HEK293T (cell line): ENCODE results near the gene STX19.

Experiments
- CTCF ChIA-PET: fragments of 350-600 bp; formaldehyde crosslinking; extraction: SDS; loops from one replicate; lab custom pipeline; 2021; ENCODE audit warnings: antibody characterized with exemption, inconsistent platforms; lab: Yijun Ruan, JAX
- POLR2A ChIA-PET: fragments of 350-600 bp; formaldehyde crosslinking; extraction: SDS; loops from one replicate; lab custom pipeline; 2020; ENCODE audit warnings: antibody characterized with exemption, inconsistent platforms; lab: Yijun Ruan, JAX
- DNase-seq: peaks from one replicate; pipeline ENCODE4 v3.0.0; 2012; ENCODE audit warnings: mixed read lengths; ENCODE audit errors: extremely low spot score
- ARNT ChIP-seq: fragments of 450-650 bp; IDR thresholded peaks from 2 replicates; pipeline ENCODE4 v1.6.1; 2017; ENCODE audit warnings: mild to moderate bottlenecking
- BHLHE40 ChIP-seq: fragments of 450-650 bp; IDR thresholded peaks from 2 replicates; pipeline ENCODE4 v1.6.1; 2016; ENCODE audit warnings: mild to moderate bottlenecking, moderate library complexity, borderline replicate concordance
- CTBP1 ChIP-seq: fragments of 450-650 bp; IDR thresholded peaks from 2 replicates; pipeline ENCODE4 v1.6.1; 2016; ENCODE audit warnings: borderline replicate concordance
- ELF4 ChIP-seq: fragments of 450-650 bp; IDR thresholded peaks from 2 replicates; pipeline ENCODE4 v1.6.1; 2017; ENCODE audit warnings: antibody characterized with exemption
- FOXA1 ChIP-seq: fragments of 450-650 bp; IDR thresholded peaks from 2 replicates; pipeline ENCODE4 v1.6.1; 2016; ENCODE audit warnings: mild to moderate bottlenecking
- FOXK2 ChIP-seq: fragments of 450-650 bp; IDR thresholded peaks from 2 replicates; pipeline ENCODE4 v1.6.1; 2016; ENCODE audit warnings: mild to moderate bottlenecking
- FOXM1 ChIP-seq: fragments of 450-650 bp; IDR thresholded peaks from 2 replicates; pipeline ENCODE4 v1.6.1; 2017; ENCODE audit warnings: mild to moderate bottlenecking, borderline replicate concordance
- HDGF ChIP-seq: fragments of 450-650 bp; IDR thresholded peaks from 2 replicates; pipeline ENCODE4 v1.6.1; 2017; ENCODE audit warnings: antibody characterized with exemption, borderline replicate concordance
- L3MBTL2 ChIP-seq: fragments of 450-650 bp; conservative IDR thresholded peaks from 2 replicates; pipeline ENCODE4 v1.6.1; 2016; ENCODE audit warnings: mild to moderate bottlenecking
- LEF1 ChIP-seq: fragments of 450-650 bp; IDR thresholded peaks from 2 replicates; pipeline ENCODE4 v1.6.1; 2017; ENCODE audit warnings: mild to moderate bottlenecking, borderline replicate concordance
- NFRKB ChIP-seq: fragments of 450-650 bp; IDR thresholded peaks from 2 replicates; pipeline ENCODE4 v1.6.1; 2016; ENCODE audit warnings: mild to moderate bottlenecking, moderate library complexity
- PKNOX1 ChIP-seq: fragments of 450-650 bp; IDR thresholded peaks from 2 replicates; pipeline ENCODE4 v1.6.1; 2016
- SP1 ChIP-seq: fragments of 450-650 bp; IDR thresholded peaks from 2 replicates; pipeline ENCODE4 v1.6.1; 2017
- SUZ12 ChIP-seq: fragments of 450-650 bp; IDR thresholded peaks from 2 replicates; pipeline ENCODE4 v1.6.1; 2016; ENCODE audit warnings: mild to moderate bottlenecking
- TARDBP ChIP-seq: fragments of 450-650 bp; IDR thresholded peaks from 2 replicates; pipeline ENCODE4 v1.6.1; 2016
- ZNF384 ChIP-seq: fragments of 450-650 bp; IDR thresholded peaks from 2 replicates; pipeline ENCODE4 v1.6.1; 2016

Gene STX19

GRCh38 chr3:94028093-94028837, at the start of gene STX19:
Gene STX19 (minus strand): TSS chr3:94028597. CDS start chr3:94015269, 13,328 bp downstream.
- ChIA-PET POLR2A (interaction anchor here (2.5 kb wide), 1 partner anchor 35 kb away, joined by 14 read pairs; the partner anchor contains the start of genes DHFR2 and NSUN3), CTCF (no interaction called here)
- TF ChIP-seq BHLHE40 (no peak), FOXK2 (no peak), SUZ12 (no peak), ZNF384 (no peak), TARDBP (no peak), ARNT (no peak), PKNOX1 (no peak), CTBP1 (no peak), L3MBTL2 (no peak), LEF1 (no peak)
- DNase-seq, result no peak

DNA sequence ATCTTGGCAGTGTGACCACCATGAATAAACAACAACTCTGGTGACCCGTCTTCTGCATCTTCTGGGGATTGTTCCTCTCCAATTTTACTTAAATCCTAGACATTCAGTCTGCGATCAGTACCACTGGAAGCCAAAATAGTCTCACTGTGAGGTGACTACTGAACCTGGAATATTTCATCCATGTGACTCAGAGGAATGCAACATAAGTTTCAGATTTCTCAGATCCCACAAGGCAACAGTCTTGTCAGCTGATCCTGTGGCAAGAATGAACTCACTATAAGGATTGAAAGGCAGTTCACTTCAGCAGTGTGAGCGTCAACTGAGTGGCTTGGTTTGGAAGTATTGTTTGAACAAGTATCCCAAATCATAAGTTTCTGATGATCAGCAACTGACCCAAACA, 47.7 kb upstream of the STX19 start:
- DNase-seq, result no peak
- ChIA-PET POLR2A (no interaction called here), CTCF (no interaction called here)
- TF ChIP-seq BHLHE40 (no peak), PKNOX1 (no peak), FOXM1 (no peak), LEF1 (no peak), SUZ12 (no peak)

GRCh38 chr3:94071713-94072284, 43.4 kb upstream of the STX19 start:
- ChIA-PET CTCF (no interaction called here), POLR2A (interaction anchor here (2.1 kb wide), 1 partner anchor 9 kb away, joined by 10 read pairs; the partner anchor contains the start of genes DHFR2 and NSUN3)
- no peak for DNase-seq
- TF ChIP-seq NFRKB (no peak), FOXK2 (no peak), ELF4 (no peak), SP1 (no peak), ARNT (no peak), FOXM1 (no peak), ZNF384 (no peak), LEF1 (no peak), BHLHE40 (no peak), TARDBP (no peak), FOXA1 (no peak)

DNA sequence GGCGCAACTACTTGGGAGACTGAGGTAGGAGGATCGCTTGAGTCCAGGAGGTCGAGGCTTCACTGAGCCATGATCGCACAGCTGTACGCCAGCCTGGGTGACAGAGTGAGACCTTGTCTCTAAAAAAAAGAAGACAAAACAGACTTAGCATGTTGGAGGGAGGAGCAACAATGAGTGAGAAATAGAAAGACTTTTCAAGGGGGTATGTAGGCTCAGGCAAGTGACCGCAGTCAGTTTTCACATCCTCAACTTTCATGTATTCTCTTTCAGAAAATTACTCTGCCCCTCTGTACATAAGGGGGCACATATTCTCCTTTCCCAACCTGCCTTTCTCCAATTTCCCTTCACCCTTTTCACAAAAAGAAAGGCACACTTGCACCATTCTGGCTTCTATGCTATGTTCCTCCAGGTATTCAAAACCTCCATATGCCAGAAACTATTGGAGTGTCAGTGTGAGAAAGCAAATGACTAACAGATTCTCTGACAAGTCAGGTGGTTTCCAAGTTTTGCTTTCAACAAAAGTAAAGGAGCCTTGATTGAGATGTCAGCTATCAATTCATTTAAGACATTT, 42.0 kb upstream of the STX19 start:
- POLR2A ChIA-PET, result interaction anchor here (2.1 kb wide), 1 partner anchor 8 kb away, joined by 10 read pairs; the partner anchor contains the start of genes DHFR2 and NSUN3

DNA sequence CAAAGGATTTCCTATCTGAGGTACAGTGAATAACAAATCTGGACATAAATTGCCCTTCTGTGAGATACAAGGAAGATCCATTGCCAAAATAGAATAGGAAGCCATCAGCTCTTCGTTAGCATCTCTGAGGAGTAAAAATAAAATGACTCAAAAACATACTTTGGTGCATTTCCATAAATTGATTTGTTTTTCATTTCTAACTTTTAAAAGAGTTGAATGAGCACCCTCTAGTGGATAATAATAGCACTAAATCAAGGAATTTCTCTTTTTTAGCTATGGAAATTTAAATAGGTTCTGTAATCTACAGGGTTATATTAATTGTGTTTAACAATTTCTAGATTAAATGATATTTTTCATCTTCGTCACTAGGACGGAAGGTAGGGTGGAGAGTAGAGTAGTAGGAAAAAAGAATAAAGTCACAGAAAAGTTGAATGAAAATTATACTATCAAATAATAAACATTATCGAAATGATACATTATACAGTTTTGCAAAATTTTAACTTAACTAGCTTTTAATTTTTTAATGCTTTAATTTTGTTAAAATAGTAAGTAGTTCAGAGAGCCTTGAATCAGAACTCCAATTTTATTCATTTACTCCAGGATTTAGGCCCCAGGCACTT, 40.9 kb upstream of the STX19 start:
- CTCF ChIA-PET, result interaction anchor here (0.5 to 1.2 kb wide), 10 partner anchors 9 to 68 kb away, joined by 3 to 5 read pairs (median 3); no protein-coding TSS in a partner anchor
- POLR2A ChIA-PET, result no interaction called here
- no peak for TF ChIP-seq CTBP1
- TF ChIP-seq HDGF, result no peak
- DNase-seq, result no peak

More for the DNA sequence above, 42.0 kb upstream of the STX19 start:
- TF ChIP-seq BHLHE40 (no peak), FOXM1 (no peak), SUZ12 (no peak), ARNT (no peak), FOXA1 (no peak), L3MBTL2 (no peak), ZNF384 (no peak), TARDBP (no peak), LEF1 (no peak), CTBP1 (no peak), PKNOX1 (no peak), SP1 (no peak), FOXK2 (no peak), ELF4 (no peak)
- CTCF ChIA-PET, result interaction anchor here (1.2 kb wide), 1 partner anchor 15 kb away, joined by 3 read pairs; no protein-coding TSS in a partner anchor
- no peak for DNase-seq
